NCI-H1048 (cell line): ENCODE results near the gene S1PR1.

Experiments
- DNase-seq: peaks from one replicate; lab custom pipeline; 2025; lab: John Stamatoyannopoulos, UW

S1PR1 gene

DNA sequence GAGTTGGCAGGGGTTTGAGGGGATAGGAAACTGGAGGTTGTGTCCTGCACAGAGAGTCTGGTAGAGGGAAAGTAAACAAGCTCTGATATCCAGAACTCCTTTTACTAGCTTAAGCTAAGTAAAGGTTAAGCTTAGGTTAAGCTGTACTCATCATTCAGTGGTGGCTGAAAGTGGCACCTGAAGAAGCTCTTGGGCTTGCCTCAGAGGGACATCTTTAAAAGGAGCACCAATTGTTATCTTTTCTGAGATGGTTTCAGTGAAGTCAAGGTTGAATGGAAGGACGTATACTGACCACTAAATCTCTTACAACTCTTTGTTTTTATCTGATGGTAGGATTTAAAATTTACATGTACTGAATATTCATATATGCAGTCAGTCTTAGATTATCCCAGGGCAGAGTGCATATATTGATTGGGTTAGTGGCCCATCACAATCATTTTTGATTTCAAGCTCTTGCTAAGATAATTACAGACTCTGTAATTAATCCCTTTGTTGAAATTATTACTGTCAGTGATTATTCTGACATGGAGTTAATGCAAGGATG lies 43.3 kb downstream of the S1PR1 start:
- no peak for DNase-seq

DNA sequence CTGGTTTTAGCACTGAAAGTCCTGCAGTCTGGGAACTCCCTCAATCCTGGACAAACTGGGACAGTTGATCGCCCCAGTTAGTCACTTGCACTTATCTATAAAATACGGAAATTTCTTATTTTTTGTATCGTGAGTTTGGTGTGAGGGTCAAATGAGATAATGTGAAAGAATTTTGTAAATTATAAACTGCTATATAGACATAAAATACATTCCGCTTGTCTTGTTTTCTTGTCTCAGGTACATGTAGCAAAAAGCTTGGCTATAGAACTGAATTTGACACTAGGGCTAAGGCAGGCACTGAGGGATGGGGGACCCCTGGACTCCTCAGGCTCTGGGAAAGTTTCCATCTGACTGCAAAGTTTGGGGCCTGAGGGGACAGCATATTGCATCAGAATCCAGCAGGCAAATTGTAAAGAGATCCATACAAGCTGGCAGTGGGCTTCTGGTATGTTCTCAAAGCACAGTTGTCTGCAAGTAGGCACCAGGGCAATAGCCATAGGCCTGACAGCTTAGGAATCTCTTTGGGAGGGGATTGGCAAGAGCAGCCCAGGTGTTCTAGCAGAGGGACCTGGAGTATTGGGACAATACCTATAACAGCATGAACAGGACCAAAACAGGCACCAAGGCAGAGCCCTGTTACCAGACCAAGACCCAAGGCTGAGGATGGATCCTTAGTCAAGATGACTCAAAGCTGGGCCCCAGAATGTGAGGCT lies 44.3 kb downstream of the S1PR1 start:
- DNase-seq, result no peak

DNA sequence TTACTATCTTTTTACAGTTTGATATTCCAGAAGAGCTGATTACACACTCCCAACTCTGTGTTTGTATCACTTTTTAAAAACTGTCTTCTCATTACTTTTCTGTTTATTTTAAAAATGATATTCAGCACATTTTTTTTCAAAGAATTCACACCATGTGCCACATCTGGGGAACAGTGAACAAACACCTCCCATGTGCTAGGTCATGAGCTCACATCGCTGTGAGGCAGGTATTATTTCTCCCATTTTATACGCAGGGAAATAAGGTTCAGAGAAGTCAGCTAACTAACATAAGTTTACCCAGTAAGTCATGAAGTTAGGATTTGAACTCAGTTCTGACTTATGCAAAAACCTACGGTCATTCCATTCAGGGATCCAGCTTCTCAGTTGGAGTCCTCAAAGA lies 44.9 kb downstream of the S1PR1 start:
- DNase-seq, result no peak

DNA sequence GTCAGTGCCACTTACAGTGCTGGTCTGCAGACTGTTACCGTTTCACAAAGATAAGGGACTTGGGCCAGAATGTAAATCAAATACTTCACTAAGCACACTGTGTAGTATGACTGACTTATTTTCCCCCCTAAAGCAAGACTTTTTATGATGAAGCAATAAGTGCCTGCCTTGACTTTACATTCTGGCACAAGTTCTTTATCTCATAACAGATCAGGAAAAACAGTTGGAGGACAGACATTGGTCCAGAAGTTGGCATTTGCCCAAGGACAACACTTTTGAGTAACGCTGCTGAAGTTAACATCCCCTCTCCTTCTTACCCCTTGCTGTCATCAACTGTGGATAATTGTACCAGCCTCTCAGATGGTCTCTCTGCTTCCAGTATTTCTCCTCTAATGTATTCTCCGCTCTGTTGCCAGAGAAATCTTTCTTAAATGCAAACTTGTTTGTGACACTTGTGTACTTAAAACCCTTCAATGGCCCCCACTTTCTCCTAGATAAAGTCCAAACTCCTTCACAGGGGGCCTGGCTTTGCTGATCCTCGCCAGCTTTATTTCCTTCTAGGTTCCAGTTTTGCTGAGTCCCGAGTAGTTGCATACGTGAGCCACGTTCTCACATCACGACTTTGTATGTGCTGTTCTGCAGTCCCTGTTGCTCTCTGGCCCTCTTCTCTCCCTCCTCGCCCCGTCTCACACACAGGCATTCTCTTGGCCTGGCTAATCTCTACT lies 45.7 kb downstream of the S1PR1 start:
- no peak for DNase-seq

DNA sequence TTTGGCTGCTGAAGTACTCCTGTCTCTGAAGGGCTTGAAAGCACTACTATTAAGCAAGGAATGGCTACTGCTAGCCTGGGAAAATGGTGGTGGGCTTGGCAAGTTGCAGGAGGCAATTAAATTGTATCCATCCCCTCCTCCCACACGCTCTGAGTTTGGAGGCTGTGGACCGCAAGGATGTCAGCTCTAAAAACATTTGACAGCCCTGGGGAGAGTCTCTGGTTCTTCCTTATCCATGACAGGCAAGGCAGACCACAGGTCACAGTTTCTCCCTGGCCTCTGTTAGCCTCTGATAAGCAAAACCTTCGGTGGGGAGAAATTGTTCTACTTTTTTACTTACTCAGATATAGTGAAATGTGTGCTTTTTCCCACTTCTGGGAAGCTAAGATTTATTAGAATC lies 46.6 kb downstream of the S1PR1 start:
- no peak for DNase-seq

DNA sequence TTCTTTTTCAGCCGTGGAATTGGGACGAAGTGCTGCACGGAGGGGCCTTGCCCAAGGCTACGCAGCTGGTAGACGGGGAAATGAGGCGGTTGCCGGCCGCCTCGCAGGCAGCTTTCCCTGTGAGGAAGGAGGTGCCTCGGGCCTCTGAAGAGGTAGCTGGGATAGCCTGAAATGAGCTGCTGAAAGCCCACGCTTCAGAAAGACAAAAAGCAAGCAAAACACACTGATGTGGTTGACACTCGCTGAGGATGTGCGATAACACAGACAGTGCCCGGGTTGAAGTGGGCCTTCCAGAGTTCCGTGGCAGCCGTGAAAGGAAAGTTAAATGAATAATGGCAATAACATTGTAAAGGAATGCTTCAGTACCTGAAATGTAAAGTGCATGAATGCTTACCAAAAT lies 47.2 kb downstream of the S1PR1 start:
- no peak for DNase-seq

DNA sequence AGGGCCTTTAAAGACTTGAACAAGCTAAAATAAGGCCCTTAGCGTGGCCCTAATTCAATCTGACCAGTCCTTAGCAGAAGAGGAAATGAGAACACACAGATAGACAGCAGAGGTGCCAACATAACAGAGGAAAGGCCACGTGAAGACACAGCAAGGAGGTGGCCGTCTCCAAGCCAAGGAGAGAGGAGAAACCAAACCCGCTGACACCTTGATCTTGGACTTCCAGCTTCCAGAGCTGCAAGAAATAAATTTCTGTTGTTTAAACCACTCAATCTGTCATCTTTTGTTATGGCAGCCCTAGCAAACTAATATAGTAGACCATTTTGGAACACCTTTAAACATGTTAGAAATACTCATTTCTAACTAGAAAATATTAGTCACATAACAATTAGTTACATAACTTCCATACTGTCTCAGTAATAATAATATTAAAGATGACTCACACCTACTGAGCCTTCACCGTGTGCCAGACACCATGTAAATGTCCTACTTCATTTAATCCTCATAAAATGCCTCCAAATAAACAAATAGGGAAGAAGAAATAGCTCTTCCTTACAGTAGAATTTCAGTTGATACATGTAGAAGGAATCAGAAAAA lies 47.9 kb downstream of the S1PR1 start:
- no peak for DNase-seq

DNA sequence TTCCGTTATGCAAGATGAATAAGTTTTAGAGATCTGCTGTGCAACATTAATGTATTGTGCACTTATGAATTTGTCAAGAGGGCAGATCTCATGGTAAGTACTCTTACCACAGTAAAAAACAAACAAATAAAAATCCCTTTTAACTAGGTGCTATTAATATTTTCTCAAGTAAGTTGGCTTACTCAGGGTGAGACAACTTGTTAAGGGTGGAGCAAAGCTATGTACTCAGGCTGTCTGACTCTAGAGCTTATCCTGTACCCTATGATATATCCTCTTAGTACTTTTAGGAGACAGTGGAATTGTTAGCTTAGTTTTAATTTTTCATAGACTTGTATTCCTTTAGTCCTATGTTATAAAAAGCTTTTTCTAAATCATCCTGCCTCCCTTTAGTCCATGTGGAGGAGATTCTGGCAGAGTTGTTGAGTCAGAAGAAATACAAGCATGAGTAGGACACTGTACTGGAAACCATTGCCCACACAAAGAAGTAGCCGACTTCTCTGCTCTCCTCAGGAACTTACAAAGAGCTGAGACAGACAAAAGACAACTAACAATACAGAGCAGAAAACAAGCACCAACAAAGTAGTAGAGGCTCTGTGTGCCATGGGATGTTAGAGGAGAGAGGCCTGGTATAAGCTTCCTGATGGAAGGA lies 49.2 kb downstream of the S1PR1 start:
- no peak for DNase-seq

DNA sequence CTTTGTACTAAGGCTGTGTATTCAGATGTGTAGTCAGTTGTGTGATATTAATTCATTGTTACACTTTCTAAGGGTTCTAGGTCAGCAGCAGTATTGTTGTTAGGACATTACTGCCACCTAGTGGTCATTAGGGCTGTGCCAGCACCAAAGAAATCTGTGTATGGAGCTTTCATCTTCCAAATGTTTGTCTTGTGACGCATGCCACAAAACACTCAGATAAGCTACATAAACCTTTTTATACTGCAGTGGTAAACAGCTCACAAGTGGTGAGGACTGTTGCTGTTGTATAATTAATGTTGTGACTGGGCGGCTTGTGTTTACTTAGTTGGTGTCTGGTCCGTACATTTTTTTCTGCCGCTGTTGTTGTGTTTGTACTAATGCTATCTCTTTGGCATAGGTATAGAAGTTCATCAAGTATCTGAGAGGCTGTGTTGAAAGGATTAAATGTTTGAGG lies 51.7 kb downstream of the S1PR1 start:
- DNase-seq, result peak; percentile 51

DNA sequence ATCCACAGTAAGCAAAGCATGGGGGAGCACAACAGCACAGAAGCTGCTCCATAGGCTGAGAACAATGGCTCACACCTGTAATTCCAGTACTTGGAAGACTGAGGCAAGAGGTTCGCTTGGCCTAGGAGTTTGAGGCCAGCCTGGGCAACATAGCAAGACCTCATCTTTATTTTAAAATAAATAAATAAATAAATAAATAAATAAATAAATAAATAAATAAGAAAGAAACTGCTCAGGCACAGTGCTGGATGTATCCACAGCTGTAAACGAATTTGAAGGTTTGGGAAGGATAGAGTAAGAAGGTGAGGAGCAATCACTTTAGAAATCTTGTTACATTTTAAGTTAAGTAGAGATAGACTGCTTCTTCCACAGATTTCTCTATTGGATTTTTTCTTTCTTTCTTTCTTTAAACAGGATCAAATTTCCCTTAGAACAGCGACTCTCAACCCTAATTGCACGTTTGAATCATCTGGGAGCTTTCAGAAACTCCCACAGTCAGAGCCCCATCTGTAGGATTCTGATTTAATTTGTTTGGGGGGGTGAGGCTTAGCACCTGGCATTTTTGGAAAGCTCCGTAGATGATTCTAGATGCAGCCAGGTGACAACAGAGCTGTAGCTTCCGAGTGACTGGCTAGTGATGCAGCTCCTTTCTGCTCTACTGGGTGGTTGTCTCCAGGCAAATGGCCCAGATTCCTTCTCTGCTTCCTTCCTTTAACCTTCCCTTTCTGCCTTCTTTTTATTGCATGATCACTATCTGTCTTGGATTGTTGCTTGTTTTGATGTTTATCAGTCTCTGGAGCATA lies 53.5 kb downstream of the S1PR1 start:
- no peak for DNase-seq
